Ectodermal cell (in vitro differentiated cells): Measurements from ENCODE around the gene ANKRD6.
A peak's percentile ranks its signal among the peaks of the same experiment; 100 is the strongest.

Source experiments
- H3K27ac ChIP-seq: 2 replicates; pipeline ENCODE4 v1.7.0; 2013; ENCODE audit warnings: mild to moderate bottlenecking, low read depth, low read length; ENCODE audit not compliant: insufficient read depth, poor library complexity, severe bottlenecking
- H3K27me3 ChIP-seq: 2 replicates; pipeline ENCODE4 v1.7.0; 2013; ENCODE audit warnings: mild to moderate bottlenecking, low read length; ENCODE audit not compliant: insufficient read depth, control insufficient read depth, poor library complexity, severe bottlenecking
- H3K36me3 ChIP-seq: one replicate; pipeline ENCODE4 v1.7.0; 2013; ENCODE audit warnings: low read length; ENCODE audit not compliant: control insufficient read depth, insufficient read depth
- H3K4me1 ChIP-seq: one replicate; pipeline ENCODE4 v1.7.0; 2013; ENCODE audit warnings: low read length; ENCODE audit not compliant: control insufficient read depth, insufficient read depth
- H3K4me3 ChIP-seq: 2 replicates; pipeline ENCODE4 v1.7.0; 2013; ENCODE audit warnings: low read depth, low read length, control low read depth; ENCODE audit not compliant: insufficient read depth
- H3K9me3 ChIP-seq: 2 replicates; pipeline ENCODE4 v1.7.0; 2013; ENCODE audit warnings: mild to moderate bottlenecking, low read length, moderate library complexity; ENCODE audit not compliant: control insufficient read depth
- WGBS, 2 experiments: methylation state at CpG; one replicate each; pipeline ENCODE4 v1.1.7; 2013; ENCODE audit warnings: missing lambda C conversion rate in 2 of 2; 5-methylcytosine and 5-hydroxymethylcytosine counted together

ANKRD6 gene

DNA sequence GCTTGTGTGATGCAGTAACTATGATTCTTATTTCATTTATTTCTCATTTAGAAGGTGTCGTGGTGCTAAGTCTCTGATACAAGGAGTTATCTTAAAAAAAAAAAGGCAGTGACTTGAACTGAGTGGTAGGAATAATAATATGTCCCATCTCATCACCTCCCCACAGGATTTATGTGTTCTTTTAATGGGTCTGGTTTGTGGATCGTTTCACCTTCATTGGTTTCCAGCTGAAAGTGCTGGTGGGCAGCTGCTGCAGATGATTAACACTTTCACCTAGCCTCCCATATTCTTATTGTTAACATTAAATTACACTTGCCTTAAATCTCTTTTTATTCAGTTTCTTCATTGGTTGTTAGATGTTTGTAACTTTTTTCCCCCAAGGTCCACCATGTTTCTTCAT is 68.8 kb downstream of the ANKRD6 start:
- Histone ChIP-seq H3K4me3 (no peak overlapping the region), H3K27ac (peak overlapping the region; percentile 92), H3K36me3 (no peaks in the 10 kb centered on the region), H3K27me3 (no peaks in the 10 kb centered on the region), H3K9me3 (no peaks in the 10 kb centered on the region), H3K4me1 (peaks cover 56% of the 10 kb centered on the region)
- WGBS, 2 experiments, result 63 to 83% methylated on average over 1 of the region's 2 CpGs

DNA sequence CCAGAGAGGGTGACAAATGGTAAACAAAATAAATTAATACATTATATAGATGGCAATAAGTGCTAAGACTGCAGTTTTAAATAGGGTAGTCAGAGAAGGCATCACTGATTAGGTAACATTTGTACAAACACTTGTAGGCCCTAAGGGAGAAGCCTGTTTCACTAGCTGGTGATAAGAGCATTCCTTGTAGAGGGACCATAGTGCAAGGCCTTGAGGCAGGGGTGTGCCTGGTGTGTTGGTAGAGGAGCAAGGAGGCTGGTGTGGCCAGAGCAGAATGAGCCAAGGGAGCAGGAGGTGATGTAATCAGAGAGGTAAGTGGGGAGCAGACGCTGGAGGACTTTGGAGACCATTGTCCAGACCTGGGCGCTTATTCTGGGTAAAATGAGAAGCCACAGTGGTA is 70.7 kb downstream of the ANKRD6 start:
- peaks cover 62% of the 10 kb centered on the region for H3K4me1 ChIP-seq
- no peak overlapping the region for H3K27ac ChIP-seq
- H3K9me3 ChIP-seq, result no peaks in the 10 kb centered on the region
- no peaks in the 10 kb centered on the region for H3K36me3 ChIP-seq
- H3K27me3 ChIP-seq, result no peaks in the 10 kb centered on the region
- no peak overlapping the region for H3K4me3 ChIP-seq
- WGBS, 2 experiments, result 91% methylated on average over 2 of the region's 2 CpGs

GRCh38 chr6:89505847-89506246 is 72.9 kb downstream of the ANKRD6 start:
- Histone ChIP-seq H3K27ac (no peak overlapping the region), H3K4me1 (peaks cover 60% of the 10 kb centered on the region)
- 97 to 98% methylated on average over 4 of the region's 4 CpGs for WGBS, 2 experiments

DNA sequence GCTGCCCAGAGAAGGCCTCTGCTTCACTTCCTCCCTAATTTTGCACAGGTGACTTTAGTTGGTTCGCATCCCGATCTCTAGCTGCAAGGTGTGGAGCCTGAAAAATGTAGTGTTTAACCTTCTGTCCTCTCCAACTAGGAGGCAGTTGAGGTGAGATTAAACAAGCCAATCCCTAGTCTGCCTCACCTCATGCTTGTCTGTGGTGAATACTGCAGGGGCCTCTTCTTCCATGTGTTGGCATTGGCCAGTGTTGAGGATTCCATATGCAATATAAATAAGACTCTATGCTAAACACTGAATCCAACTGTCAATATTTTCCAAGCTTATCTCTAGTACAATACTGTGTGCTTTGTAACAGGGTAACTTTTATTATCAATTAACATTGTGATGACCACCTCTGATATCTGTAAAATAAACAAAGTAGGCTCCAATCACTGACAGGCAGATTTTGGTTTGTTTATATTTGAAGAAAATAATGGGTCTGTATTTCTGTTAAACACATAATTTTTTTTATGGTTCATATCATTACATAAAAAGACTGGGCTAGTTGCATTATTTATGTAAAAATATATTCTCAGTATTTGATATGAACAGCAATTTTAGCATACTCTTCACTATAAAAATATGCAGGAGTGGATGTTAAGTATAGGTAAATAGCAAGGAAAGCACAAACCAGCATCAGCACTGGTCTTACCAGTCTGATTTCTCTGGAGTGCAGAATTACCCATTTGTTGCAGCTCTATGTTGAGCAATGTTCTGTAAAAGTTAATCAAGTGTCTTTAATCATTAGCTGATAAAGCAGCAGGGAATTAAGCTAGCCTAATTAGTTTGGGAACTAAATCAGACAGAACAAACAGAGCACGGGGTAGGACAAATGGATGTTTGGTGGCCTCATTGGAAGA is 74.0 kb downstream of the ANKRD6 start:
- Histone ChIP-seq H3K4me1 (peaks cover 49% of the 10 kb centered on the region), H3K4me3 (no peak overlapping the region), H3K36me3 (no peaks in the 10 kb centered on the region), H3K27me3 (no peaks in the 10 kb centered on the region), H3K9me3 (no peaks in the 10 kb centered on the region), H3K27ac (no peak overlapping the region)
- 84 to 89% methylated on average over 3 of the region's 3 CpGs for WGBS, 2 experiments

More at GRCh38 chr6:89505847-89506246, 72.9 kb downstream of the ANKRD6 start:
- no peaks in the 10 kb centered on the region for H3K36me3 ChIP-seq
- H3K9me3 ChIP-seq, result no peaks in the 10 kb centered on the region
- no peaks in the 10 kb centered on the region for H3K27me3 ChIP-seq
- H3K4me3 ChIP-seq, result no peak overlapping the region

DNA sequence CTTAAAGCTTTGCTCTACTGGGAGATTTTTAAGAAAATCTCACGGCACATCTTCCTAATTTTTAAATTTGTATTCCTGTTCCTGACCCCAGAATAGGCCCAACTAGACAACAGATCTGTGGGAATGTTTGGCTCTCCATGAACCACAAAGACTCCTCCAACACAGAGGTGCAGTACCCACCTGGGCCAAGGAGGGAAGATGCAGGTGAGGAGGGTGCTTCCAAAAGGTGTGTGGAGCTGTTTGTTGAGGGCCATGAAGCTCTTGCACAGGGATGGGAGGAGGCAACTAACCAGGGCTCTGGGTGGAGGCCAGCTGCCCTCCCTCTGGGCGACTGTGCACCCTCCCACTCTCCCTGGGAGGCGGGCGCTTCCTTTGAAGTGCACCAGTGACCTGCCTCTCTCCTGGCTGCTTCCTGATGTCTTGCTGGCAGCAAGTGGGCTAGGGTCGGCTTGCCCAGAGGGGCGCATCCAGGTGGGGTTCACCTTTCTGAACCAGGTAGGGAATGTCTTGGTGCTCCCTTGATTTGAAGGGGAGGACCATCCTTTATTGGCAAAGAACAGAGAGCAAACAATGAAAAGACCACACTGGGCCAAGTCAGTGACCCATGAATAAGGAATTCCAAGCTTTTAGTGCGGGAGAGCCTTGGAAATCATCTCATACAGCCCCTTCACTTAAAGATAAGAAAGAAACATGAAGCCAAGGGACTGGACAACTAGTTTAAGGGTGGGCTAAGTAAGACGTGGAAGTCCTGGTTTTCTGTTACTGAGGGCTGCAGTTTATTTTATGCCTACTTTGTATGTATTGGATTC is 76.0 kb downstream of the ANKRD6 start:
- H3K36me3 ChIP-seq, result no peaks in the 10 kb centered on the region
- H3K27ac ChIP-seq, result no peak overlapping the region
- H3K9me3 ChIP-seq, result no peaks in the 10 kb centered on the region
- 82 to 87% methylated on average over 8 of the region's 8 CpGs for WGBS, 2 experiments
- no peaks in the 10 kb centered on the region for H3K27me3 ChIP-seq
- no peak overlapping the region for H3K4me3 ChIP-seq
- peaks cover 31% of the 10 kb centered on the region for H3K4me1 ChIP-seq

DNA sequence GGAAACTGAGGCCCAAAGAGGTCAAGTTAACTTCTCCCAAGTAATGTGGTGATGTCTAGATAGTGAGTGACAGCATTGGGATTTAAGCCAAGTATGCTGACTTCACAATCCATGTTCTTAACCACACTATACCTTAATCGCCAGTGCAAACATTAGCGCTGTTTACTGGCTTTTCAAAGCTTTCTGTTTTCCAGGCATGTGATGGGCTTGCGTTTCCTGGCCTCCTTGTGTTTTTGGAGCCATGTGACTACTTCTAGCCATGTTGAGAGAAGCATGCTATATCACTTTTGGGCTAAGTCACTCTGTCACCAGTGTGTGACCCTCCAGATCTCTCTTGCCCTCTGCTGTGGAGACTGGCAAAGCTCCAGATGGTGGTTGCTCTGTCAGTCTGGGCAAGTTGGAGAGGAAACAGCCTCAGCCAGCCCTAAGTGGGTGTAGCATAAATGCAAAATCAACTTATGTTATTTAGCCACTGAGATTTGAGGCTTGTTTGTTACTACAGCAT is 76.9 kb downstream of the ANKRD6 start:
- no peak overlapping the region for H3K27ac ChIP-seq
- peaks cover 28% of the 10 kb centered on the region for H3K4me1 ChIP-seq
- no peaks in the 10 kb centered on the region for H3K9me3 ChIP-seq
- no peaks in the 10 kb centered on the region for H3K36me3 ChIP-seq
- no peak overlapping the region for H3K4me3 ChIP-seq
- 92 to 95% methylated on average over 3 of the region's 3 CpGs for WGBS, 2 experiments
- H3K27me3 ChIP-seq, result no peaks in the 10 kb centered on the region

- no peaks in the 10 kb centered on the region for H3K36me3 ChIP-seq
- no peaks in the 10 kb centered on the region for H3K27me3 ChIP-seq
- peaks cover 24% of the 10 kb centered on the region for H3K4me1 ChIP-seq
- no peak overlapping the region for H3K27ac ChIP-seq
- H3K9me3 ChIP-seq, result no peaks in the 10 kb centered on the region
- H3K4me3 ChIP-seq, result no peak overlapping the region
- 89 to 100% methylated on average over 1 of the region's 1 CpG for WGBS, 2 experiments
Measured at GRCh38 chr6:89510393-89510792, 77.4 kb downstream of the ANKRD6 start.

DNA sequence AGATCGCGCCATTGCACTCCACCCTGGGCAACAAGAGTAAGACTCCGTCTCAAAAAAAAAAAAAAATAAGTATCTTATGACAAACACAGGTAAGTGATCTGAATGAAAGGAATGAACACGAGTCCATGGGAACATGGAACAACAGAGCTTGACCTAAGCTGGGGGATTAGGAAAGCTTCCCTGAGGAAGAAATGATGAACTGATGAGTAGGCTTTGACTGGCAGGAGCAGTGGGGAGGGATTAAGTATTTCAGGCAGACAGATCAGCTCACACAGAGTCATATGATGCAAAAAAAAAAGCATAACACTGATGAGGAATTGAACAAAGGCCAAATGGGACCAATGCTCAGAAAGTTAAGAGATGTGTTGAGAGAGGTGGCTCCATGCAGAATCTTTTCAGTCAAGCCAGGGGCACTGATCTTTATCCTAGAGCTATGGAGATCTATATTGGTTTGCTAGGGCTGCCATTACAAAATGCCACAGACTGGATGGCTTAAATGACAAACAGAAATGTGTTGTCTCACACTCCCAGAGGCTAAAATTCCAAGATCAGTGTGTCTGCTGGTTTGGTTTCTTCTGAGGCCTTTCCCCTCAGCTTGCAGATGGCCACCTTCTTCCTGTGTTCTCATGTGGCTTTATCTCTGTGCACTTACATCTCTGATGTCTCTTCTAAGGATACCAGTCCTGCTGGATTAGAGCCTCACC is 85.6 kb downstream of the ANKRD6 start:
- no peaks in the 10 kb centered on the region for H3K36me3 ChIP-seq

GRCh38 chr6:89520736-89521135 is 87.8 kb downstream of the ANKRD6 start:
- Histone ChIP-seq H3K27ac (no peak overlapping the region), H3K4me1 (peaks cover 5% of the 10 kb centered on the region), H3K9me3 (no peaks in the 10 kb centered on the region), H3K27me3 (no peaks in the 10 kb centered on the region), H3K36me3 (no peaks in the 10 kb centered on the region), H3K4me3 (no peak overlapping the region)

More for the DNA sequence above, 85.6 kb downstream of the ANKRD6 start:
- H3K4me3 ChIP-seq, result no peak overlapping the region
- no peak overlapping the region for H3K27ac ChIP-seq
- no peaks in the 10 kb centered on the region for H3K9me3 ChIP-seq
- 92 to 98% methylated on average over 4 of the region's 4 CpGs for WGBS, 2 experiments
- H3K4me1 ChIP-seq, result peaks cover 5% of the 10 kb centered on the region
- no peaks in the 10 kb centered on the region for H3K27me3 ChIP-seq
